Activated naive CD4-positive, alpha-beta T cell treated with anti-CD3 and anti-CD28 coated beads for 36 hours (primary cell): ENCODE results near the gene SFXN5. TPM values are rescaled to one million over a fixed set of nuclear protein-coding genes. Genes with fewer than 3 reads are reported as not detected.

Source experiments
- CTCF ChIA-PET: fragments of 350-600 bp; sonication (Branson Sonifier 250); formaldehyde crosslinking; loops from one replicate; lab custom pipeline; 2021; ENCODE audit warnings: antibody characterized with exemption; lab: Charles Lee
- DNase-seq: peaks from one replicate; pipeline ENCODE4 v3.0.0-alpha.2; 2020
- H3K27ac Mint-ChIP-seq: one replicate; pipeline ENCODE4 v1.8.0; 2021; ENCODE audit warnings: mild to moderate bottlenecking, mixed read lengths
- H3K27me3 Mint-ChIP-seq: one replicate; pipeline ENCODE4 v1.8.0; 2021; ENCODE audit warnings: low read depth, mixed read lengths
- H3K36me3 Mint-ChIP-seq: one replicate; pipeline ENCODE4 v1.8.0; 2021; ENCODE audit warnings: low read depth, mixed read lengths
- H3K4me1 Mint-ChIP-seq: one replicate; pipeline ENCODE4 v1.8.0; 2021; ENCODE audit warnings: low read depth, mixed read lengths
- H3K4me3 Mint-ChIP-seq: one replicate; pipeline ENCODE4 v1.8.0; 2021; ENCODE audit warnings: mild to moderate bottlenecking, moderate library complexity, mixed read lengths
- H3K9me3 Mint-ChIP-seq: one replicate; pipeline ENCODE4 v1.8.0; 2021; ENCODE audit warnings: mixed read lengths
- intact Hi-C: fragments of 100-400 bp; cut with micrococcal nuclease; formaldehyde crosslinking; loops from one replicate; pipeline ENCODE4 v1.15.1; 2023
- total RNA-seq, 2 experiments: library from RNA; stranded (reverse); gene quantifications; one replicate each; pipeline ENCODE4 v1.2.3, GENCODE V29; 2021

SFXN5 gene
- total RNA-seq, 2 experiments from 2014 or later = 5.3 to 6.8 TPM

- peaks cover 1% of the 10 kb centered on the region for H3K4me1 Mint-ChIP-seq
- H3K4me3 Mint-ChIP-seq = no peak overlapping the region
- DNase-seq = no peak
- CTCF ChIA-PET = interaction anchor here (0.6 to 3.9 kb wide), 2 partner anchors 36 to 41 kb away, joined by 3 to 26 read pairs; no protein-coding TSS in a partner anchor
- H3K27ac Mint-ChIP-seq = no peak overlapping the region
- no peaks in the 10 kb centered on the region for H3K36me3 Mint-ChIP-seq
- H3K27me3 Mint-ChIP-seq = peaks cover 10% of the 10 kb centered on the region
- intact Hi-C loops = no loop called here
- H3K9me3 Mint-ChIP-seq = no peaks in the 10 kb centered on the region
Measured at GRCh38 chr2:72929010-72929409, 142.5 kb downstream of the SFXN5 start.

GRCh38 chr2:72927619-72928550, 143.6 kb downstream of the SFXN5 start:
- no peaks in the 10 kb centered on the region for H3K9me3 Mint-ChIP-seq
- H3K36me3 Mint-ChIP-seq = no peaks in the 10 kb centered on the region
- intact Hi-C loops = loop anchor here (2.0 kb wide), 1 partner anchor 15 kb away; no protein-coding TSS in a partner anchor
- peaks cover 6% of the 10 kb centered on the region for H3K4me1 Mint-ChIP-seq
- CTCF ChIA-PET = interaction anchor here (3.9 kb wide), 1 partner anchor 35 kb away, joined by 26 read pairs; no protein-coding TSS in a partner anchor
- H3K4me3 Mint-ChIP-seq = no peak overlapping the region
- no peak for DNase-seq
- no peak overlapping the region for H3K27ac Mint-ChIP-seq
- H3K27me3 Mint-ChIP-seq = peaks cover 22% of the 10 kb centered on the region

GRCh38 chr2:72926811-72927465, 144.6 kb downstream of the SFXN5 start:
- peaks cover 30% of the 10 kb centered on the region for H3K27me3 Mint-ChIP-seq
- no peaks in the 10 kb centered on the region for H3K9me3 Mint-ChIP-seq
- intact Hi-C loops = loop anchor here (2.0 kb wide), 1 partner anchor 14 kb away; no protein-coding TSS in a partner anchor
- peaks cover 6% of the 10 kb centered on the region for H3K4me1 Mint-ChIP-seq
- no peak for DNase-seq
- no peak overlapping the region for H3K4me3 Mint-ChIP-seq
- H3K36me3 Mint-ChIP-seq = no peaks in the 10 kb centered on the region
- CTCF ChIA-PET = interaction anchor here (0.5 to 3.9 kb wide), 8 partner anchors 10 to 1379 kb away, joined by 3 to 26 read pairs (median 4); partner anchors contain the start of gene EMX1
- H3K27ac Mint-ChIP-seq = no peak overlapping the region

- intact Hi-C loops = loop anchor here (2.0 kb wide), 1 partner anchor 14 kb away; no protein-coding TSS in a partner anchor
- no peak for DNase-seq
- Mint-ChIP-seq H3K27ac (no peak overlapping the region), H3K4me1 (peaks cover 6% of the 10 kb centered on the region), H3K27me3 (peaks cover 36% of the 10 kb centered on the region), H3K36me3 (no peaks in the 10 kb centered on the region), H3K9me3 (no peaks in the 10 kb centered on the region), H3K4me3 (no peak overlapping the region)
- CTCF ChIA-PET = interaction anchor here (0.5 to 3.9 kb wide), 7 partner anchors 10 to 286 kb away, joined by 3 to 26 read pairs (median 4); partner anchors contain the start of gene EMX1
Measured at GRCh38 chr2:72926368-72926767, 145.1 kb downstream of the SFXN5 start.

GRCh38 chr2:72925328-72925943, 146.1 kb downstream of the SFXN5 start:
- intact Hi-C loops = loop anchor here (1.0 kb wide), 1 partner anchor 8 kb away; the partner anchor contains the start of gene EMX1

GRCh38 chr2:72924353-72925240, 146.9 kb downstream of the SFXN5 start:
- no peaks in the 10 kb centered on the region for H3K9me3 Mint-ChIP-seq
- no peak overlapping the region for H3K27ac Mint-ChIP-seq
- H3K36me3 Mint-ChIP-seq = no peaks in the 10 kb centered on the region
- CTCF ChIA-PET = interaction anchor here (0.9 to 2.2 kb wide), 3 partner anchors 31 to 287 kb away, joined by 4 read pairs; no protein-coding TSS in a partner anchor
- DNase-seq = no peak
- H3K4me3 Mint-ChIP-seq = no peak overlapping the region
- intact Hi-C loops = loop anchor here (1.0 kb wide), 1 partner anchor 7 kb away; the partner anchor contains the start of gene EMX1
- H3K4me1 Mint-ChIP-seq = peaks cover 10% of the 10 kb centered on the region
- peaks cover 47% of the 10 kb centered on the region for H3K27me3 Mint-ChIP-seq

More at GRCh38 chr2:72925328-72925943, 146.1 kb downstream of the SFXN5 start:
- H3K27ac Mint-ChIP-seq = no peak overlapping the region
- no peak overlapping the region for H3K4me3 Mint-ChIP-seq
- DNase-seq = no peak
- CTCF ChIA-PET = interaction anchor here (0.7 to 3.9 kb wide), 7 partner anchors 9 to 286 kb away, joined by 3 to 26 read pairs (median 4); partner anchors contain the start of gene EMX1
- H3K9me3 Mint-ChIP-seq = no peaks in the 10 kb centered on the region
- peaks cover 42% of the 10 kb centered on the region for H3K27me3 Mint-ChIP-seq
- H3K4me1 Mint-ChIP-seq = peaks cover 7% of the 10 kb centered on the region
- H3K36me3 Mint-ChIP-seq = no peaks in the 10 kb centered on the region

GRCh38 chr2:72923833-72924352, 147.6 kb downstream of the SFXN5 start:
- H3K27me3 Mint-ChIP-seq = peaks cover 54% of the 10 kb centered on the region
- CTCF ChIA-PET = interaction anchor here (1.6 kb wide), 1 partner anchor 31 kb away, joined by 4 read pairs; no protein-coding TSS in a partner anchor

GRCh38 chr2:72921853-72922252, 149.7 kb downstream of the SFXN5 start:
- Mint-ChIP-seq H3K27ac (no peak overlapping the region), H3K9me3 (no peaks in the 10 kb centered on the region), H3K36me3 (no peaks in the 10 kb centered on the region), H3K27me3 (peaks cover 62% of the 10 kb centered on the region), H3K4me3 (no peak overlapping the region), H3K4me1 (peaks cover 22% of the 10 kb centered on the region)
- CTCF ChIA-PET = no interaction called here
- DNase-seq = no peak
- intact Hi-C loops = no loop called here

More at GRCh38 chr2:72923833-72924352, 147.6 kb downstream of the SFXN5 start:
- no peak overlapping the region for H3K4me3 Mint-ChIP-seq
- intact Hi-C loops = no loop called here
- H3K4me1 Mint-ChIP-seq = peaks cover 14% of the 10 kb centered on the region
- H3K27ac Mint-ChIP-seq = no peak overlapping the region
- no peaks in the 10 kb centered on the region for H3K9me3 Mint-ChIP-seq
- H3K36me3 Mint-ChIP-seq = no peaks in the 10 kb centered on the region
- no peak for DNase-seq

GRCh38 chr2:72921088-72921851, 150.2 kb downstream of the SFXN5 start:
- Mint-ChIP-seq H3K4me1 (peaks cover 26% of the 10 kb centered on the region), H3K27ac (no peak overlapping the region), H3K36me3 (no peaks in the 10 kb centered on the region), H3K9me3 (no peaks in the 10 kb centered on the region), H3K4me3 (no peak overlapping the region), H3K27me3 (peaks cover 66% of the 10 kb centered on the region)
- intact Hi-C loops = no loop called here
- CTCF ChIA-PET = no interaction called here
- DNase-seq = no peak

- intact Hi-C loops = no loop called here
- Mint-ChIP-seq H3K4me1 (peaks cover 28% of the 10 kb centered on the region), H3K9me3 (no peaks in the 10 kb centered on the region), H3K27me3 (peaks cover 66% of the 10 kb centered on the region), H3K36me3 (no peaks in the 10 kb centered on the region), H3K4me3 (peak overlapping the region; percentile 55), H3K27ac (no peak overlapping the region)
- DNase-seq = no peak
- CTCF ChIA-PET = no interaction called here
Measured at GRCh38 chr2:72920318-72921087, 151.0 kb downstream of the SFXN5 start.
